ENCODE results near the gene GFPT2. TPM values are rescaled to one million over a fixed set of nuclear protein-coding genes. Genes with fewer than 3 reads are reported as not detected.

GFPT2 gene
- total RNA-seq, 1 donor from 2014 or later, result 1.7 TPM

DNA sequence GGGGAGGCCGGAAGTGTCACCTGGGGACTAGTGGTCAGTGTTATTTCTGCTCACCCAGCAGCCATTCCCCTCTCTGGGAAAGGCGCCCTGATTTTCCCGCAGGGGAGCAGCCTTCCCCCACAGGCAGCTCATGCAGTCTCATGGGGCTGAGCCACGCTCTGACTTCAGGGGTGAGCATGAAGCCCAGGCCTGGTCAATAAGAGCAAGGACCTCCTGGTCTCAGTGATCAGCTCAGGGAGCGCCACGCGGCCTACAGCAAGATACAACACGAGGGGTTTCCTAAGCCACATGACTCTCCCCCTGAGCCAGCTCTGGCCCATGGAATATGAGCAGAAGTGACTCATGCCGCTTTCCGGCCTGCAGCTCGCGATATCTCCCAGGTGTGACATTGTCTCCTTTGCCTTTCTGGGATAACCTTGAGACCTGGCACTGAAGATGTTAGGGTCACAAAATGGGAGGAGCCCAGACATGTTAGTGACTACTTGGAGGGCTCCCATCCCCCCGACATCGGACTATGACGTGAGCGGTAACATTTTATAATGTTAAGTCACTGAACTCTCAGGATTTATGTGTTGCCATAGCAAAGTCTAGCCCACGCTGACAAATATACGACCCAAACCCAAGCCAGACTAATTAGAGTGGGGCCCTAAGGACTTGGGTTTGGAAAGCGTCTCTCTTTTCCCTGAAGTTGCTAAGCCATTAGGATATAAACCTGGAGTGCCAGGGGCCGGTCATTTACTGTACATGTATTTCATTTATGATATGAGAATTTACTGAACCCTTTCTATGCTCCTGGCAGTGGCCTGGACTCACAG lies 46.5 kb upstream of the GFPT2 start:
- no peaks in the 10 kb centered on the region for H3K4me1 Mint-ChIP-seq (ENCODE audit: low read depth)
- no peak overlapping the region for H3K27ac Mint-ChIP-seq
- no peak for DNase-seq (ENCODE audit: low spot score, unreplicated experiment)
- no peak for TF ChIP-seq CTCF (IDR thresholded peaks at IDR 0.05; ENCODE audit: unreplicated experiment)
- peaks cover 5% of the 10 kb centered on the region for H3K27me3 Mint-ChIP-seq
- H3K9me3 Mint-ChIP-seq (ENCODE audit: low read depth), result no peaks in the 10 kb centered on the region
- no peak overlapping the region for H3K4me3 Mint-ChIP-seq (ENCODE audit: low read depth)
- H3K36me3 Mint-ChIP-seq (ENCODE audit: insufficient read depth), result no peaks in the 10 kb centered on the region

- DNase-seq (ENCODE audit: low spot score, unreplicated experiment), result no peak
- Mint-ChIP-seq H3K27ac (no peak overlapping the region), H3K36me3 (ENCODE audit: insufficient read depth) (no peaks in the 10 kb centered on the region), H3K27me3 (peaks cover 5% of the 10 kb centered on the region), H3K4me1 (ENCODE audit: low read depth) (no peaks in the 10 kb centered on the region), H3K4me3 (ENCODE audit: low read depth) (no peak overlapping the region), H3K9me3 (ENCODE audit: low read depth) (no peaks in the 10 kb centered on the region)
- no peak for TF ChIP-seq CTCF (IDR thresholded peaks at IDR 0.05; ENCODE audit: unreplicated experiment)
These were observed 43.8 kb upstream of the GFPT2 start for GRCh38 chr5:180396926-180397325.

DNA sequence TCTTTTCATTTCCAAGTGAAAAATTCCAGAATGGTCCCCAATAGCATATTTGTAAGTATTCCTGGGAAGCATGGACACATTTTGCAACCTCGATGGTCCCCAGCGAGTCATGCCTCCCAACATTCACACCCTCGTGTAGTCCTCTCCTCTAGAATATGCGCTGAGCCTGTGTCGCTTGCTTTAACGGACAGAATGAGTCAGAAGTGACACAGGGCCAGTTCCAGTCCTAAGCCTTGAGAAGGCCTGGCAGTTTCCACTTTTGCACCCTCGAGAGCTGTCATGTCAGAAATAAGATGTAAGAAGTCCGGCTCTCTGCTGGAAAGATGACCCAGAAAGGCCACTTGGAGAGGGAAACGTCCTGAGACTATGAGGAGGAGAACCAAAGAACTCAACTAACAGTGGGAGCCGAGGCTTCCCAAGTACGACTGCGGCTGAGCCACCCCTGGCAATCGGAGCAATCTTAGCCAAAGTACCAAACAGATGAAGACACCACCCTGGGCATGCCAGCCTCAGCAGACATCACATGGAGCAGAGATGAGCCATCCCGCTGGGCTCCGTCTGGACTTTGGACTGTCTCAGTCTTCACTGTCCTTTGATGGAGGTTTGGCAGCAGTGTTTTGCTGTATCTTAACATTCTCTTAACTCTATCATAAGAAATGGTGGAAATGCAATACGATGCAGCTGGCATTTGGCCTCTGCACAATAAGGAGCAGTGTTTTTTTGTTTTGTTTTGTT lies 42.6 kb upstream of the GFPT2 start:
- no peak for DNase-seq (ENCODE audit: low spot score, unreplicated experiment)
- Mint-ChIP-seq H3K27ac (no peak overlapping the region), H3K4me1 (ENCODE audit: low read depth) (no peaks in the 10 kb centered on the region), H3K27me3 (peaks cover 5% of the 10 kb centered on the region), H3K9me3 (ENCODE audit: low read depth) (no peaks in the 10 kb centered on the region), H3K36me3 (ENCODE audit: insufficient read depth) (no peaks in the 10 kb centered on the region), H3K4me3 (ENCODE audit: low read depth) (no peak overlapping the region)
- TF ChIP-seq CTCF (IDR thresholded peaks at IDR 0.05; ENCODE audit: unreplicated experiment), result no peak

DNA sequence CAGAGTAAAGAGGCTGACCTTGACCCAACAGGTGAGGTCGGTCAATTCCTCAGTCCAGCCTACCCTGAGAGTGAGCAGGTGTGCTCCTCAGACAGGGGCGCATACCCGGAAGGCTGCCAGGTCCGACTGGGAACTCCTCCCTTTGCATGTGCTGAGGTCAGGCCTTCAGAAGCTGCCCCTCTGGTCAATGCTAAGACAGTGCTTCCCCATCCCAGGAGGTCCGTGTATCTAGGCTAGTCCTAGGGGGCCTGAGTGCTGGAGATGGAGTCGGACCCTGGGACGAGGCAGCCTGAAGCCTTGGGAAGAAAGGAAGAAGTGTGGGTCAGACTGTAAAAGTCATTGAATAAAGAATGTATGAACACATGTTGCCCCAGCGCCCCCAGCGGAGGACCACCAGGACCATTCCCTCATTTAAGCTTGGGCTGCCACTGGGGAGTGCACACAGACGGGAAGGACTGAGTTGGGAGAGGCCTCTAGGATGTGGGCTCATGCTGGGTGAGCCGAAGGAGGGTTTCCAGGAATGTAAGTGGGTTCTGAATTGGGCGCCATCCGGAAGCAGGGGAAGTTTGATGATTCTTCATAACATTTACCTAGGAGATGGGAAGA lies 41.0 kb upstream of the GFPT2 start:
- no peak for DNase-seq (ENCODE audit: low spot score, unreplicated experiment)
- no peaks in the 10 kb centered on the region for H3K9me3 Mint-ChIP-seq (ENCODE audit: low read depth)
- H3K36me3 Mint-ChIP-seq (ENCODE audit: insufficient read depth), result no peaks in the 10 kb centered on the region
- H3K27me3 Mint-ChIP-seq, result peaks cover 11% of the 10 kb centered on the region
- H3K4me1 Mint-ChIP-seq (ENCODE audit: low read depth), result no peaks in the 10 kb centered on the region
- no peak overlapping the region for H3K27ac Mint-ChIP-seq
- TF ChIP-seq CTCF (IDR thresholded peaks at IDR 0.05; ENCODE audit: unreplicated experiment), result no peak
- no peak overlapping the region for H3K4me3 Mint-ChIP-seq (ENCODE audit: low read depth)

DNA sequence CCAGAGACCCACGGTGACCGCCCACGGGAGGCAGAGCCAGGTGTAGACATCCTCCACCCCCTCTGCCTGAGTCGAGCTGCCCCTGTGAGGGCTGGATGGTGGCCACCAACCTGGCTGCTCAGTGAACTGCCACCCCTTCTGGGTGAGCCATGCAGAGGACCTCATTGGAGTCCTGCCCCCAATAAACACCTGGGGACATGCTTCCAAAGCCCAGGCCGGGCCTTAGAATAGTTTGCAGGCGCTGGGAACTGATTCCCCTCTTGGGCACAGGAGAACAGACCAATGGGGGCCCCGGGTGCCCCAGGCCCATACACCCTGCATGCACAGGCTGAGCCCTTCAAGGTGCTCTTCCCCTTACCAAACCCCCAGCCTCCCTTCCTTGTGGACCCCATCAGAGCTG lies 38.1 kb upstream of the GFPT2 start:
- no peaks in the 10 kb centered on the region for H3K4me1 Mint-ChIP-seq (ENCODE audit: low read depth)

More for the DNA sequence above, 38.1 kb upstream of the GFPT2 start:
- no peak for TF ChIP-seq CTCF (IDR thresholded peaks at IDR 0.05; ENCODE audit: unreplicated experiment)
- Mint-ChIP-seq H3K27me3 (peaks cover 11% of the 10 kb centered on the region), H3K4me3 (ENCODE audit: low read depth) (no peak overlapping the region), H3K9me3 (ENCODE audit: low read depth) (no peaks in the 10 kb centered on the region), H3K27ac (no peak overlapping the region), H3K36me3 (ENCODE audit: insufficient read depth) (no peaks in the 10 kb centered on the region)
- no peak for DNase-seq (ENCODE audit: low spot score, unreplicated experiment)
